Measurements from ENCODE around the gene CLCN6. TPM values are rescaled to one million over a fixed set of nuclear protein-coding genes. Genes with fewer than 3 reads are reported as not detected.

The CLCN6 gene
- total RNA-seq, 1 donor from 2014 or later, result 6.6 TPM

DNA sequence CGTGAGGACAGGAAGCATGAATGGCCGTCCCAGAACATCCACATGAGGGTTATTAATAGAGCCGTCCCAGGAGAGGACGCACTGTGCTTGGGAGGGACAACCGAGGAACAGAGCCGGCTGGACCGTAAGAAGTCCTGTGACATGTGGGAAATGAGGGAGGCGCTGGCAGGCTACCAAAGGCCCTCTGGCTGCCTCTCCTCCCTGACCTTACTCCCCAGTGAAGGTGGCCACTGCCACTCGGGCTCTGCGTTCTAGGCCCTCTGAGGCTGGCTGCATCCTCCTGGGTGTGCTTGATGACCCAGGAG, 68.2 kb downstream of the CLCN6 start:
- FAIRE-seq (no peak), DNase-seq (ENCODE audit: low read depth) (no peak)
- H3K4me3 ChIP-seq (ENCODE audit: low read depth, low read length), result no peak overlapping the region
- H3K27me3 ChIP-seq (ENCODE audit: control insufficient read depth, insufficient read depth, low read length), result peaks cover 1% of the 10 kb centered on the region
- TF ChIP-seq, protein P1, sequence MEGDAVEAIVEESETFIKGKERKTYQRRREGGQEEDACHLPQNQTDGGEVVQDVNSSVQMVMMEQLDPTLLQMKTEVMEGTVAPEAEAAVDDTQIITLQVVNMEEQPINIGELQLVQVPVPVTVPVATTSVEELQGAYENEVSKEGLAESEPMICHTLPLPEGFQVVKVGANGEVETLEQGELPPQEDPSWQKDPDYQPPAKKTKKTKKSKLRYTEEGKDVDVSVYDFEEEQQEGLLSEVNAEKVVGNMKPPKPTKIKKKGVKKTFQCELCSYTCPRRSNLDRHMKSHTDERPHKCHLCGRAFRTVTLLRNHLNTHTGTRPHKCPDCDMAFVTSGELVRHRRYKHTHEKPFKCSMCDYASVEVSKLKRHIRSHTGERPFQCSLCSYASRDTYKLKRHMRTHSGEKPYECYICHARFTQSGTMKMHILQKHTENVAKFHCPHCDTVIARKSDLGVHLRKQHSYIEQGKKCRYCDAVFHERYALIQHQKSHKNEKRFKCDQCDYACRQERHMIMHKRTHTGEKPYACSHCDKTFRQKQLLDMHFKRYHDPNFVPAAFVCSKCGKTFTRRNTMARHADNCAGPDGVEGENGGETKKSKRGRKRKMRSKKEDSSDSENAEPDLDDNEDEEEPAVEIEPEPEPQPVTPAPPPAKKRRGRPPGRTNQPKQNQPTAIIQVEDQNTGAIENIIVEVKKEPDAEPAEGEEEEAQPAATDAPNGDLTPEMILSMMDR (IDR thresholded peaks at IDR 0.05; ENCODE audit: insufficient read depth, low read length, severe bottlenecking), result no peak
- H3K36me3 ChIP-seq (ENCODE audit: control insufficient read depth, insufficient read depth, low read length), result no peaks in the 10 kb centered on the region

DNA sequence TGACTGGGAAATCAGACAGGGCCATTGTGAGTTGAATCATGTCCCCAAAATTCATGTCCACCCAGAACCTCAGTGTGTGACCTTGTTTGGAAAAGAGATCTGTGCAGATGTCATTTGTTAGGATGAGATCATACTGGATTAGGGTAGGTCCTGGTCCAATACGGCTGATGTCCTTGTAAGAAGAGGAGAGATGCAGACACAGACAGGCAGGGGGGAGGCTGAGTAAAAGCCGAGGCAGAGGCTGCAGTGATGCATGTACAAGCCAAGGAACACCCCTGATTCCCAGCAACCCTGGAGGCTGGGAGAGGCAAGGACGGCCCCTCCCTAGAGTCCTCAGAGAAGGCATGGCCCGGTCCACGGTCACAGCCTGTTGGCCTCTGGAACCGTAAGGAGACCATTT, 68.6 kb downstream of the CLCN6 start:
- DNase-seq (ENCODE audit: low read depth), result no peak
- TF ChIP-seq, protein P1 (IDR thresholded peaks at IDR 0.05; ENCODE audit: insufficient read depth, low read length, severe bottlenecking), result no peak
- peaks cover 1% of the 10 kb centered on the region for H3K27me3 ChIP-seq (ENCODE audit: control insufficient read depth, insufficient read depth, low read length)
- H3K36me3 ChIP-seq (ENCODE audit: control insufficient read depth, insufficient read depth, low read length), result no peaks in the 10 kb centered on the region
- H3K4me3 ChIP-seq (ENCODE audit: low read depth, low read length), result no peak overlapping the region
- no peak for FAIRE-seq

DNA sequence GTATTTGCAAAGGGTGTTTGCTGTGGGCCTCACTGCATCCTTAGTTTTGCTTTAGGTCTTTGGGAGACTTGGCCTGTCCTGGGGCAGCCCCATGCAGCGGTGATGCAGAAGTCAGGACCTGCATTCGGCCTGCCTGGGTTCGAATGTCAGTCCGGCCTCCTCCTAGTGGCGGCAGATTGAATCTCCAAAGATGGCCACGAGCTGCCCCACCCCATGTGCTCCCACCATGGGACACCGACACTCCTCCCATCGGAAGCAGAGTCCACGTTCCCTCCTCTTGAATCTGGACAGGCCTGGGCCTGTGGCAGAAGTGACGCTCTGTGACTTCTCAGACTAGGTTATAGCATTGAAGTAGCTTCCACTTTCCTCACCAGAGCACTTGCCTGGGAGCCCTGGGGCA, 69.1 kb downstream of the CLCN6 start:
- FAIRE-seq (no peak), DNase-seq (ENCODE audit: low read depth) (no peak)
- Histone ChIP-seq H3K4me3 (ENCODE audit: low read depth, low read length) (no peak overlapping the region), H3K27me3 (ENCODE audit: control insufficient read depth, insufficient read depth, low read length) (peaks cover 1% of the 10 kb centered on the region), H3K36me3 (ENCODE audit: control insufficient read depth, insufficient read depth, low read length) (no peaks in the 10 kb centered on the region)
- TF ChIP-seq, protein P1 (IDR thresholded peaks at IDR 0.05; ENCODE audit: insufficient read depth, low read length, severe bottlenecking), result no peak

DNA sequence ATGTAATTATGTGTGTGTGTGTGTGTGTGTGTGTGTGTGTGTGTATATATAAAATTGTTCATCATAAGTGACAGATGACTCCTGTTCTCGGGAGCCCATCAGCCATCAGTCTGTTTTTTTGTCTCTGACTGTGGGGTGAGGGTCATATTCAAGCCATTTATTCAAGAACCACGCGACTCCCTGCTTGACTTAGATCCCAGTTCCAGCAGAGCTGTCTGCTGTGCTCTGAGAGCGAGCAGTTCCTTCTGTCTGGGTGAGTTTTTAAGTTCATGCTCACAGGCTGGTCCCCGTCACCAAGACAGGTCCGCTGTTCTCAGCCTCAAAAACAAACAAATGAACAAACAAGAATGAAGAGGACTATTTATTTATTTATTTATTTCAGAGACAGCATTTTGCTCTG, 71.1 kb downstream of the CLCN6 start:
- H3K4me3 ChIP-seq (ENCODE audit: low read depth, low read length), result no peak overlapping the region
- H3K36me3 ChIP-seq (ENCODE audit: control insufficient read depth, insufficient read depth, low read length), result no peaks in the 10 kb centered on the region
- DNase-seq (ENCODE audit: low read depth) (no peak), FAIRE-seq (no peak)
- no peaks in the 10 kb centered on the region for H3K27me3 ChIP-seq (ENCODE audit: control insufficient read depth, insufficient read depth, low read length)
- TF ChIP-seq, protein P1 (IDR thresholded peaks at IDR 0.05; ENCODE audit: insufficient read depth, low read length, severe bottlenecking), result no peak

DNA sequence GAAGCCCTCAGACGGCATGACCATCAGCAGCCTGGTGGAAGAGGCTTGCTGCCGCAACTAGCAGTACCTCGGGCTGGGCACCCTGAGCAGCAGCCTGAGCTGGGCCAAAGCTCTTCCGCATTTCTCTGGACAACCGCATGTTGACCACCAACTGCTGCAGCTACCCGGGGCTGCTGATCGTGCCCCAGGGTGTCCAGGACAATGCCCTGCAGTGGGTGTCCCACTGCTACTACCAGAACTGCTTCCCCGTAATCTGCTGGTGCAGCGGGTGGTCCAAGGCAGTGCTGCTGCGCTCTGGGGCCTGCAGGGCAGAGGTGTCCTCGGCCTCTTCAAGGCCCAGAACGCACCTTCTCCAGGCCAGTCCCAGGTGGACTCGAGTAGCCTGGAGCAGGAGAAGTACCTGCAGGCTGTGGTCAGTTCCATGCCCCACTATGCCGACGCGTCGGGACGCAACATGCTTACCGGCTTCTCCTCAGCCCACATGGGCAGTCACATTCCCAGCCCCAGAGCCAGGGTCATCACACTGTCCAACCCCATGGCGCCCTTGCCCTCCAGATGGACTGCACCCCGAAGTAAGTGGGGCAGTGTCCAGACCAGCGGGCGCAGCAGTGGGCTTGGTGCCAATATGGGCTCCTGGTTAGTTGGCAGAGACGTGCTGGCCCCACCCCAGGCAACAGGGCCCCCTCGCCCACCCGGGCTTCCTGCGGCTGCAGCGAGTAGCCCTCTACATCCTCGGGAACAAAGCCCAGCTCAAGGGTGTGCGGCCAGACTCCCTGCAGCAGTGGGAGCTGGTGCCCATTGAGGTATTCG, 72.3 kb downstream of the CLCN6 start:
- no peak overlapping the region for H3K4me3 ChIP-seq (ENCODE audit: low read depth, low read length)
- DNase-seq (ENCODE audit: low read depth) (no peak), FAIRE-seq (no peak)
- H3K36me3 ChIP-seq (ENCODE audit: control insufficient read depth, insufficient read depth, low read length), result no peaks in the 10 kb centered on the region
- no peaks in the 10 kb centered on the region for H3K27me3 ChIP-seq (ENCODE audit: control insufficient read depth, insufficient read depth, low read length)
- TF ChIP-seq, protein P1 (IDR thresholded peaks at IDR 0.05; ENCODE audit: insufficient read depth, low read length, severe bottlenecking), result no peak

DNA sequence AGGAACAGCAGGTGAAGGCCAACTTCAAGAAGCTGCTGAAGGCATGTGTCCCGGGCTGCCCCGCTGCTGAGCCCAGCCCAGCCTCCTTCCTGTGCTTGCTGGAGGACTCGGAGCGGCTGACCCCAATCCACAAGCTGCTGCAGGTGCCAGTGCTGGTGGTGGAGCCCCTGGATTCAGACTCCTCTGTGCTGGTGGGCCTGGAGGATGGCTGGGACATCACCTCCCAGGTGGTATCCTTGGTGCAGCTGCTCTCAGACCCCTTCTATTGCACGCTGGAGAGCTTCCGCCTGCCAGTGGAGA, 72.8 kb downstream of the CLCN6 start:
- TF ChIP-seq, protein P1 (IDR thresholded peaks at IDR 0.05; ENCODE audit: insufficient read depth, low read length, severe bottlenecking), result no peak
- FAIRE-seq, result no peak
- Histone ChIP-seq H3K27me3 (ENCODE audit: control insufficient read depth, insufficient read depth, low read length) (no peaks in the 10 kb centered on the region), H3K36me3 (ENCODE audit: control insufficient read depth, insufficient read depth, low read length) (no peaks in the 10 kb centered on the region), H3K4me3 (ENCODE audit: low read depth, low read length) (no peak overlapping the region)
- no peak for DNase-seq (ENCODE audit: low read depth)

Measured in bronchial epithelial cell (primary cell).